ENCODE data around the gene RAB3A. TPM values are rescaled to one million over a fixed set of nuclear protein-coding genes. Genes with fewer than 3 reads are reported as not detected.
"Not testable (repeated sequence)": the region's sequence is repeated elsewhere in the genome, so short reads cannot be mapped to it uniquely, and the experiment has no call there.

The RAB3A gene
- total and polyA plus RNA-seq, 7 experiments from 2014 or later: 1.9 to 16.7 (median 7.5) TPM

DNA sequence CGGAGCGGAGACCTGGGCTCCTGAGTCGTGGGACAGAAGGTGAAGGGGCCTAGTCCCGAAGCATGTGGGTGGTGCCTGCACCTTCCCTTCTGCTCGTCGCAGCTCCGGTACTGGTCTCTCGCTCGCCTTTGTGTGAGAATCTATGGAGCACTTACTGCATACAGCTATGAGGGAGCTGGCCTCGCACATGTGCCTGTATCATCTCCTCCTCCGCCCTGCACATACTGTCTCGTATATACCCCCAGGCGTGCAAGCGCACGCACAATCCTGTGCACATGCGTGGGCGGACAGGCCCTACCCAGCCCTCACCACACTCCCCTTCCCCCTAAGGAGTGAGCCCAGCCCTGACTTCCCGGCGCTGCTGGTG lies 42.2 kb downstream of the RAB3A start:
- no peak overlapping the region for H3K4me3 ChIP-seq (ENCODE audit: low read length)
- Mint-ChIP-seq H3K36me3 (peaks cover 6 to 12% (median 10%) of the 10 kb centered on the region in 5 donors), H3K4me1 (peaks cover 0 to 13% (median 7%) of the 10 kb centered on the region in 7 donors), H3K4me3 (peak overlapping the region in 9 of 10 donors; percentile 16 to 71 (median 35)), H3K9me3 (no peaks in the 10 kb centered on the region), H3K27me3 (no peaks in the 10 kb centered on the region), H3K27ac (peak overlapping the region in 1 of 9 donors; percentile 38)
- ATAC-seq (no peak), DNase-seq (no peak)
- H3K27ac ChIP-seq (ENCODE audit: low read depth, low read length): peak overlapping the region; percentile 41
- CTCF ChIA-PET: interaction anchor here (0.6 to 2.5 kb wide), 8 partner anchors 9 to 143 kb away, joined by 3 to 14 read pairs (median 3); no protein-coding TSS in a partner anchor
- no peaks in the 10 kb centered on the region for H3K27me3 ChIP-seq (ENCODE audit: control insufficient read depth in 2 of 2, insufficient read depth in 2 of 2, low read length in 2 of 2)
- intact Hi-C loops (cut with micrococcal nuclease): loop anchor here (1.0 to 2.0 kb wide), 7 partner anchors 8 to 48 kb away; partner anchors contain the start of genes IFI30 (in 1 of the 2), PIK3R2 (in 1 of the 2) and RAB3A (in 1 of the 2)
- peaks cover 0 to 13% of the 10 kb centered on the region in 2 donors for H3K4me1 ChIP-seq (ENCODE audit: control insufficient read depth in 2 of 2, insufficient read depth in 2 of 2, low read length in 2 of 2)
- POLR2A ChIA-PET: interaction anchor here (0.7 to 1.5 kb wide), 4 partner anchors 32 to 144 kb away, joined by 4 read pairs; partner anchors contain the start of genes JUND and MPV17L2
- no peaks in the 10 kb centered on the region for H3K9me3 ChIP-seq (ENCODE audit: control insufficient read depth in 2 of 3, low read length in 3 of 3)
- peaks cover 0 to 41% (median 14%) of the 10 kb centered on the region in 3 experiments for H3K36me3 ChIP-seq (ENCODE audit: control insufficient read depth in 2 of 3, insufficient read depth in 3 of 3, low read length in 3 of 3)

DNA sequence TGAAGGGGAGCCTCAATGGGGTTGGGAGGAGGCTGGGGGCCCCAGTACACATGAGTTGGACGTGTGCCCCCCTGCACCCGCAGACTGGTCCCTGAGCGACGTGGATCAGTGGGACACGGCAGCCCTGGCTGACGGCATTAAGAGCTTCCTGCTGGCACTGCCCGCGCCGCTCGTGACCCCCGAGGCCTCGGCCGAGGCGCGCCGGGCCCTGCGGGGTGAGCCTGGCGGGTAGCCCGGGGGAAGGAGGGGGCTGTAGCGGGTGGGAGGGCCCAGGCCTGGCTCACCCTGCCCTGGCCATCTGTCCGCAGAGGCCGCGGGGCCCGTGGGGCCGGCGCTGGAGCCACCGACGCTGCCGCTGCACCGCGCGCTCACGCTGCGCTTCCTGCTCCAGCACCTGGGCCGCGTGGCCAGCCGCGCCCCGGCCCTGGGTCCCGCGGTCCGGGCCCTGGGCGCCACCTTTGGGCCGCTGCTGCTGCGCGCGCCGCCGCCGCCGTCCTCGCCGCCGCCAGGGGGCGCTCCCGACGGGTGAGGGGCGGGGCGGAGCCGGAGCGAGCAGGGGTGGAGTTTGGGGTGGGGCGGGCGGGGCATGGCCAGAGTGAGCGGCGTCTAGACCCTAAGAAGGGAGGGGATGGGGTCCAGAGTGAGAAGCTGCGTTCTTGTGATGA lies 42.7 kb downstream of the RAB3A start:
- intact Hi-C loops (cut with micrococcal nuclease): loop anchor here (1.0 to 2.0 kb wide), 7 partner anchors 8 to 48 kb away; partner anchors contain the start of genes IFI30 (in 1 of the 2), PIK3R2 (in 1 of the 2) and RAB3A (in 1 of the 2)
- H3K4me3 Mint-ChIP-seq: peak overlapping the region in 8 of 10 donors; percentile 39 to 71 (median 56)
- H3K27me3 Mint-ChIP-seq: no peaks in the 10 kb centered on the region
- H3K27ac Mint-ChIP-seq: peak overlapping the region in 4 of 9 donors; percentile 20 to 72 (median 45)
- Histone ChIP-seq H3K4me1 (ENCODE audit: control insufficient read depth in 2 of 2, insufficient read depth in 2 of 2, low read length in 2 of 2) (peaks cover 0 to 13% of the 10 kb centered on the region in 2 donors), H3K9me3 (ENCODE audit: control insufficient read depth in 2 of 3, low read length in 3 of 3) (no peaks in the 10 kb centered on the region), H3K36me3 (ENCODE audit: control insufficient read depth in 2 of 3, insufficient read depth in 3 of 3, low read length in 3 of 3) (peaks cover 0 to 42% (median 13%) of the 10 kb centered on the region in 3 experiments), H3K27me3 (ENCODE audit: control insufficient read depth in 2 of 2, insufficient read depth in 2 of 2, low read length in 2 of 2) (no peaks in the 10 kb centered on the region), H3K27ac (ENCODE audit: low read depth, low read length) (peak overlapping the region; percentile 62), H3K4me3 (ENCODE audit: low read length) (no peak overlapping the region)
- H3K36me3 Mint-ChIP-seq: peaks cover 6 to 16% (median 10%) of the 10 kb centered on the region in 5 donors
- ATAC-seq: peak; percentile 100
- peaks cover 0 to 18% (median 12%) of the 10 kb centered on the region in 7 donors for H3K4me1 Mint-ChIP-seq
- ChIA-PET CTCF (interaction anchor here (0.8 to 2.5 kb wide), 5 partner anchors 9 to 98 kb away, joined by 3 to 14 read pairs (median 3); no protein-coding TSS in a partner anchor), POLR2A (interaction anchor here (0.6 to 2.2 kb wide), 9 partner anchors 32 to 158 kb away, joined by 3 to 10 read pairs (median 4); partner anchors contain the start of genes JUND and MPV17L2)
- no peaks in the 10 kb centered on the region for H3K9me3 Mint-ChIP-seq
- peak; percentile 64 to 96 (median 80) for DNase-seq

- intact Hi-C loops (cut with micrococcal nuclease): loop anchor here in 1 of 2 donors (2.0 kb wide), 1 partner anchor 44 kb away; the partner anchor contains the start of gene RAB3A
- DNase-seq: no peak
- Histone ChIP-seq H3K4me3 (ENCODE audit: low read length) (no peak overlapping the region), H3K4me1 (ENCODE audit: control insufficient read depth in 2 of 2, insufficient read depth in 2 of 2, low read length in 2 of 2) (peaks cover 0 to 13% of the 10 kb centered on the region in 2 donors), H3K27me3 (ENCODE audit: control insufficient read depth in 2 of 2, insufficient read depth in 2 of 2, low read length in 2 of 2) (no peaks in the 10 kb centered on the region), H3K36me3 (ENCODE audit: control insufficient read depth in 2 of 3, insufficient read depth in 3 of 3, low read length in 3 of 3) (peaks cover 0 to 37% (median 7%) of the 10 kb centered on the region in 3 experiments), H3K9me3 (ENCODE audit: control insufficient read depth in 2 of 3, low read length in 3 of 3) (no peaks in the 10 kb centered on the region), H3K27ac (ENCODE audit: low read depth, low read length) (peak overlapping the region; percentile 62)
- POLR2A ChIA-PET: interaction anchor here (0.6 to 2.2 kb wide), 8 partner anchors 33 to 157 kb away, joined by 3 to 10 read pairs (median 4); partner anchors contain the start of genes JUND and MPV17L2
- CTCF ChIA-PET: interaction anchor here (0.9 to 2.5 kb wide), 4 partner anchors 41 to 222 kb away, joined by 3 to 14 read pairs (median 5); no protein-coding TSS in a partner anchor
- H3K27ac Mint-ChIP-seq: peak overlapping the region in 6 of 9 donors; percentile 20 to 72 (median 66)
- peaks cover 1 to 11% (median 5%) of the 10 kb centered on the region in 5 donors for H3K36me3 Mint-ChIP-seq
- H3K9me3 Mint-ChIP-seq: no peaks in the 10 kb centered on the region
- ATAC-seq: no peak
- no peaks in the 10 kb centered on the region for H3K27me3 Mint-ChIP-seq
- peaks cover 0 to 19% (median 10%) of the 10 kb centered on the region in 7 donors for H3K4me1 Mint-ChIP-seq
- H3K4me3 Mint-ChIP-seq: peak overlapping the region; percentile 23 to 78 (median 56)
These were observed 43.3 kb downstream of the RAB3A start for GRCh38 chr19:18160493-18160970.

- POLR2A ChIA-PET: interaction anchor here (0.9 to 2.2 kb wide), 4 partner anchors 40 to 93 kb away, joined by 3 to 10 read pairs (median 6); no protein-coding TSS in a partner anchor
- no peak overlapping the region for H3K4me3 ChIP-seq (ENCODE audit: low read length)
- Mint-ChIP-seq H3K27ac (no peak overlapping the region), H3K4me3 (peak overlapping the region in 1 of 10 donors; percentile 57), H3K4me1 (peaks cover 0 to 19% (median 12%) of the 10 kb centered on the region in 7 donors), H3K27me3 (no peaks in the 10 kb centered on the region), H3K9me3 (no peaks in the 10 kb centered on the region), H3K36me3 (peaks cover 0 to 10% (median 4%) of the 10 kb centered on the region in 5 donors)
- intact Hi-C loops (cut with micrococcal nuclease): loop anchor here (2.0 to 10.0 kb wide), 2 partner anchors 45 to 225 kb away; partner anchors contain the start of genes CCDC124 (in 1 of the 2) and RAB3A (in 1 of the 2)
- H3K36me3 ChIP-seq (ENCODE audit: control insufficient read depth in 2 of 3, insufficient read depth in 3 of 3, low read length in 3 of 3): peaks cover 0 to 32% (median 7%) of the 10 kb centered on the region in 3 experiments
- CTCF ChIA-PET: interaction anchor here (0.6 to 2.5 kb wide), 4 partner anchors 41 to 1109 kb away, joined by 3 to 14 read pairs (median 5); no protein-coding TSS in a partner anchor
- H3K4me1 ChIP-seq (ENCODE audit: control insufficient read depth in 2 of 2, insufficient read depth in 2 of 2, low read length in 2 of 2): peaks cover 0 to 13% of the 10 kb centered on the region in 2 donors
- no peak for DNase-seq
- H3K9me3 ChIP-seq (ENCODE audit: control insufficient read depth in 2 of 3, low read length in 3 of 3): no peaks in the 10 kb centered on the region
- no peak for ATAC-seq
- no peak overlapping the region for H3K27ac ChIP-seq (ENCODE audit: low read depth, low read length)
- no peaks in the 10 kb centered on the region for H3K27me3 ChIP-seq (ENCODE audit: control insufficient read depth in 2 of 2, insufficient read depth in 2 of 2, low read length in 2 of 2)
These were observed 44.0 kb downstream of the RAB3A start for GRCh38 chr19:18159810-18160209.

DNA sequence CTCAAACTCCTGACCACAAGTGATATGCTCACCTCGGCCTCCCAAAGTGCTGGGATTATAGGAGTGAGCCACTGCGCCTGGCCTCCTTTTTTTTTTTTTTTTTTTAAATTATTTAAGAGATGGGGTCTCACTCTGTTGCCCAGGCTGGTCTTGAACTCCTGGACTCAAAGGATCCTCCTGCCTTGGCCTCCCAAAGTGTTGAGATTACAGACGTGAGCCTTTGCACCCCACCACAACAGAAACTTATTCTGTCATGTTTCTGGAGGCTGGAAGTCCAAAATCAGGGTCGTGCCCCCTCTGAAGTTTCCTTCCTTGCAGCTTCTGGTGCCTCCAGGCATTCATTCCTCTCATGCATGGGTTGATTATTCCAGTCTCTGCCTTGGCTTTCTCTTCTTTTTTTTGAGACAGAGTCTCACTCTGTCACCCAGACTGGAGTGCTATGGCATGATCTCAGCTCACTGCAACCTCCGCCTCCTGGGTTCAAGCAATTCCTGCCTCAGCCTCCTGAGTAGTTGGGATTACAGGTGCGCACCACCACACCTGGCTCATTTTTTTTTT lies 44.7 kb downstream of the RAB3A start:
- H3K27me3 ChIP-seq (ENCODE audit: control insufficient read depth in 2 of 2, insufficient read depth in 2 of 2, low read length in 2 of 2); H3K4me3 Mint-ChIP-seq; H3K27ac ChIP-seq (ENCODE audit: low read depth, low read length); H3K9me3 Mint-ChIP-seq; H3K27me3 Mint-ChIP-seq; H3K9me3 ChIP-seq (ENCODE audit: control insufficient read depth in 2 of 3, low read length in 3 of 3); DNase-seq; H3K27ac Mint-ChIP-seq; H3K4me3 ChIP-seq (ENCODE audit: low read length); ATAC-seq: not testable (repeated sequence)
- peaks cover 6 to 25% (median 18%) of the 10 kb centered on the region in 7 donors for H3K4me1 Mint-ChIP-seq
- peaks cover 0 to 10% (median 4%) of the 10 kb centered on the region in 5 donors for H3K36me3 Mint-ChIP-seq
- POLR2A ChIA-PET: interaction anchor here (2.2 kb wide), 1 partner anchor 40 kb away, joined by 10 read pairs; no protein-coding TSS in a partner anchor
- Histone ChIP-seq H3K36me3 (ENCODE audit: control insufficient read depth in 2 of 3, insufficient read depth in 3 of 3, low read length in 3 of 3) (peaks cover 0 to 32% (median 7%) of the 10 kb centered on the region in 3 experiments), H3K4me1 (ENCODE audit: control insufficient read depth in 2 of 2, insufficient read depth in 2 of 2, low read length in 2 of 2) (peaks cover 5 to 17% of the 10 kb centered on the region in 2 donors)
- CTCF ChIA-PET: interaction anchor here (0.6 to 1.7 kb wide), 3 partner anchors 46 to 1108 kb away, joined by 3 to 5 read pairs (median 5); no protein-coding TSS in a partner anchor
- intact Hi-C loops (cut with micrococcal nuclease): loop anchor here in 1 of 2 donors (10.0 kb wide), 1 partner anchor 224 kb away; the partner anchor contains the start of gene CCDC124

Measured in naive thymus-derived CD4-positive, alpha-beta T cell (primary cell).